ENCODE measurements around the gene UPK2. TPM values are rescaled to one million over a fixed set of nuclear protein-coding genes. Genes with fewer than 3 reads are reported as not detected.

UPK2 gene
- polyA plus RNA-seq, 1 of the 3 experiments (the other 2 are of a cell fraction): 0.15 TPM

DNA sequence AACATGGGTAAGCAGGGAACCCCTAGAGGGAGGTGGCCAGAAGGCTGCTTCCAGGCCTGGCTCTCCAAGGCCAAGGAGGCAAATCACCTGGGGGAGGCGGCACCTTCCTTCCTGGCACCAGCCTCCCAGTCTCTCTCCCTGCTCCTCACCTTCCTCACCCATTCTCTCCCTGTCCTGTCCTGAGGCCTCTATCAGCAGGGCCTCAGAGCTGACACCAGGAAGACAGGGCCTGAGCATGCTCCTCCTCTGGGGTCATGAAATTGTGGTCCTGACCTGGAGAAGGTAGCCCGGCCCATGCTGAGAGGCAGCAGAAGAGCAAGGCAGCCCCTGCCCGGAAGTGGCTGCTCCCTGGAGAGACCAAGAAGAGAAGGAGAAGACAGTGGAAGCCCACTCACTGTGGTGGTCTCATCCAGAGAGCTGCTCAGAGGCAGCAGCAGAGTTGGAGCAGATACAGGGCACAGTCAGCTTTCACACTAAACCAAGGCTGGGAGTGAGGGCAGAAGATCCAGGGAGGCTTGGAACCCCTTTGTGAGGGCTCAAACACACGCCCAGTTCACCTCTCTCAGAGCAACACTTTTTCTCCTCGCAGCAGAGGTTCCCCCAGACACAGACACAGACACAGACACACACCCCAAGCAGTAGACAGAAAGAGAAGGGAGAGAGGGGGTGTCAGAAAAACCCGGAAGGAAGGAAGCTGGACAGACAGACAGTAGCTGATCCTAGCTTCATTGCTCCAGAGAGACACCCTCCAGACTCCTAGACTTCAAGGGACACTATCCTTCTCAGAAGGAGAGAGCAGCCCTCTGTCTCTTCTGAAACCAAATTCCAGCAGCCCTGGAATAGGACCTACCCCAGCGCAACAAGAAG is 32.1 kb upstream of the UPK2 start:
- Histone ChIP-seq H3K9me3 (no peaks in the 10 kb centered on the region), H3K27me3 (ENCODE audit: insufficient read depth) (no peaks in the 10 kb centered on the region), H4K20me1 (ENCODE audit: insufficient read depth) (peaks cover 46% of the 10 kb centered on the region), H3K9ac (peak overlapping the region; percentile 94), H3K4me2 (peak overlapping the region; percentile 89), H3K36me3 (replicated peaks in 1 of 2; ENCODE audit: control insufficient read depth in 1 of 2, insufficient read depth in 2 of 2, low read length in 1 of 2) (no peaks in the 10 kb centered on the region), H2AFZ (ENCODE audit: low read depth) (no peak overlapping the region), H3K79me2 (ENCODE audit: insufficient read depth) (peaks cover 73% of the 10 kb centered on the region), H3K4me3 (ENCODE audit: low read depth in 2 of 2, low read length in 1 of 2) (peak overlapping the region; percentile 95), H3K4me1 (ENCODE audit: control insufficient read depth in 1 of 2, insufficient read depth in 2 of 2, low read depth in 1 of 2, low read length in 1 of 2) (peaks cover 38 to 66% of the 10 kb centered on the region in 2 experiments; a peak in 3 of 4 replicates), H3F3A (replicated peaks; ENCODE audit: insufficient read depth) (peaks cover 65% of the 10 kb centered on the region), H3K9me2 (no peaks in the 10 kb centered on the region), H3K27ac (ENCODE audit: low read depth in 2 of 2, low read length in 1 of 2) (peak overlapping the region; percentile 84 to 95)
- 23% methylated on average over 4 of the region's 7 CpGs for WGBS (ENCODE audit: low lambda C conversion rate)
- POLR2A ChIA-PET: interaction anchor here (1.1 to 5.0 kb wide), 2 partner anchors 15 to 133 kb away, joined by 3 to 37 read pairs; partner anchors contain the start of gene DDX6
- DNase-seq: no peak
- CTCF ChIA-PET: interaction anchor here (1.3 to 1.8 kb wide), 4 partner anchors 11 to 234 kb away, joined by 3 to 7 read pairs (median 5); partner anchors contain the start of gene DDX6
- TF ChIP-seq, protein P1, sequence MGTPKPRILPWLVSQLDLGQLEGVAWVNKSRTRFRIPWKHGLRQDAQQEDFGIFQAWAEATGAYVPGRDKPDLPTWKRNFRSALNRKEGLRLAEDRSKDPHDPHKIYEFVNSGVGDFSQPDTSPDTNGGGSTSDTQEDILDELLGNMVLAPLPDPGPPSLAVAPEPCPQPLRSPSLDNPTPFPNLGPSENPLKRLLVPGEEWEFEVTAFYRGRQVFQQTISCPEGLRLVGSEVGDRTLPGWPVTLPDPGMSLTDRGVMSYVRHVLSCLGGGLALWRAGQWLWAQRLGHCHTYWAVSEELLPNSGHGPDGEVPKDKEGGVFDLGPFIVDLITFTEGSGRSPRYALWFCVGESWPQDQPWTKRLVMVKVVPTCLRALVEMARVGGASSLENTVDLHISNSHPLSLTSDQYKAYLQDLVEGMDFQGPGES (IDR thresholded peaks at IDR 0.05; ENCODE audit: low read depth, low read length): no peak
- TF ChIP-seq YY1 (IDR thresholded peaks at IDR 0.05; ENCODE audit: low read depth): no peak
- no peak for TF ChIP-seq RCOR1 (IDR thresholded peaks at IDR 0.05; ENCODE audit: low read length)
- TF ChIP-seq, protein P2, sequence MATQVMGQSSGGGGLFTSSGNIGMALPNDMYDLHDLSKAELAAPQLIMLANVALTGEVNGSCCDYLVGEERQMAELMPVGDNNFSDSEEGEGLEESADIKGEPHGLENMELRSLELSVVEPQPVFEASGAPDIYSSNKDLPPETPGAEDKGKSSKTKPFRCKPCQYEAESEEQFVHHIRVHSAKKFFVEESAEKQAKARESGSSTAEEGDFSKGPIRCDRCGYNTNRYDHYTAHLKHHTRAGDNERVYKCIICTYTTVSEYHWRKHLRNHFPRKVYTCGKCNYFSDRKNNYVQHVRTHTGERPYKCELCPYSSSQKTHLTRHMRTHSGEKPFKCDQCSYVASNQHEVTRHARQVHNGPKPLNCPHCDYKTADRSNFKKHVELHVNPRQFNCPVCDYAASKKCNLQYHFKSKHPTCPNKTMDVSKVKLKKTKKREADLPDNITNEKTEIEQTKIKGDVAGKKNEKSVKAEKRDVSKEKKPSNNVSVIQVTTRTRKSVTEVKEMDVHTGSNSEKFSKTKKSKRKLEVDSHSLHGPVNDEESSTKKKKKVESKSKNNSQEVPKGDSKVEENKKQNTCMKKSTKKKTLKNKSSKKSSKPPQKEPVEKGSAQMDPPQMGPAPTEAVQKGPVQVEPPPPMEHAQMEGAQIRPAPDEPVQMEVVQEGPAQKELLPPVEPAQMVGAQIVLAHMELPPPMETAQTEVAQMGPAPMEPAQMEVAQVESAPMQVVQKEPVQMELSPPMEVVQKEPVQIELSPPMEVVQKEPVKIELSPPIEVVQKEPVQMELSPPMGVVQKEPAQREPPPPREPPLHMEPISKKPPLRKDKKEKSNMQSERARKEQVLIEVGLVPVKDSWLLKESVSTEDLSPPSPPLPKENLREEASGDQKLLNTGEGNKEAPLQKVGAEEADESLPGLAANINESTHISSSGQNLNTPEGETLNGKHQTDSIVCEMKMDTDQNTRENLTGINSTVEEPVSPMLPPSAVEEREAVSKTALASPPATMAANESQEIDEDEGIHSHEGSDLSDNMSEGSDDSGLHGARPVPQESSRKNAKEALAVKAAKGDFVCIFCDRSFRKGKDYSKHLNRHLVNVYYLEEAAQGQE (IDR thresholded peaks at IDR 0.05; ENCODE audit: low read depth, low read length): no peak
- TF ChIP-seq ELF1 (IDR thresholded peaks at IDR 0.05): no peak
- no peak for TF ChIP-seq MXI1 (IDR thresholded peaks at IDR 0.05; ENCODE audit: low read depth, low read length)
- TF ChIP-seq, protein P3, sequence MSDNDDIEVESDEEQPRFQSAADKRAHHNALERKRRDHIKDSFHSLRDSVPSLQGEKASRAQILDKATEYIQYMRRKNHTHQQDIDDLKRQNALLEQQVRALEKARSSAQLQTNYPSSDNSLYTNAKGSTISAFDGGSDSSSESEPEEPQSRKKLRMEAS (IDR thresholded peaks at IDR 0.05; ENCODE audit: low read depth): no peak
- TF ChIP-seq POLR2AphosphoS5 (IDR thresholded peaks at IDR 0.05; ENCODE audit: low read depth, low read length): no peak
- no peak for TF ChIP-seq EZH2phosphoT487 (IDR thresholded peaks at IDR 0.05; ENCODE audit: borderline replicate concordance, low read depth)
- no peak for TF ChIP-seq NFIC (IDR thresholded peaks at IDR 0.05; ENCODE audit: borderline replicate concordance)
- no peak for TF ChIP-seq GABPA (IDR thresholded peaks at IDR 0.05; ENCODE audit: low read depth)
- TF ChIP-seq RAD21 (IDR thresholded peaks at IDR 0.05; ENCODE audit: low read length): no peak
- no peak for TF ChIP-seq EP300 (IDR thresholded peaks at IDR 0.05; ENCODE audit: borderline replicate concordance in 1 of 2, low read depth in 1 of 2, low read length in 1 of 2)
- no peak for TF ChIP-seq RXRA (IDR thresholded peaks at IDR 0.05; ENCODE audit: borderline replicate concordance, low read depth)
- TF ChIP-seq, protein P4, sequence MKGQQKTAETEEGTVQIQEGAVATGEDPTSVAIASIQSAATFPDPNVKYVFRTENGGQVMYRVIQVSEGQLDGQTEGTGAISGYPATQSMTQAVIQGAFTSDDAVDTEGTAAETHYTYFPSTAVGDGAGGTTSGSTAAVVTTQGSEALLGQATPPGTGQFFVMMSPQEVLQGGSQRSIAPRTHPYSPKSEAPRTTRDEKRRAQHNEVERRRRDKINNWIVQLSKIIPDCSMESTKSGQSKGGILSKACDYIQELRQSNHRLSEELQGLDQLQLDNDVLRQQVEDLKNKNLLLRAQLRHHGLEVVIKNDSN (IDR thresholded peaks at IDR 0.05; ENCODE audit: borderline replicate concordance, low read depth): no peak
- no peak for TF ChIP-seq MEF2A (IDR thresholded peaks at IDR 0.05; ENCODE audit: borderline replicate concordance, low read depth)
- TF ChIP-seq, protein P5, sequence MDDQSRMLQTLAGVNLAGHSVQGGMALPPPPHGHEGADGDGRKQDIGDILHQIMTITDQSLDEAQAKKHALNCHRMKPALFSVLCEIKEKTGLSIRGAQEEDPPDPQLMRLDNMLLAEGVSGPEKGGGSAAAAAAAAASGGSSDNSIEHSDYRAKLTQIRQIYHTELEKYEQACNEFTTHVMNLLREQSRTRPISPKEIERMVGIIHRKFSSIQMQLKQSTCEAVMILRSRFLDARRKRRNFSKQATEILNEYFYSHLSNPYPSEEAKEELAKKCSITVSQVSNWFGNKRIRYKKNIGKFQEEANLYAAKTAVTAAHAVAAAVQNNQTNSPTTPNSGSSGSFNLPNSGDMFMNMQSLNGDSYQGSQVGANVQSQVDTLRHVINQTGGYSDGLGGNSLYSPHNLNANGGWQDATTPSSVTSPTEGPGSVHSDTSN (IDR thresholded peaks at IDR 0.05): no peak
- TF ChIP-seq, protein P6, sequence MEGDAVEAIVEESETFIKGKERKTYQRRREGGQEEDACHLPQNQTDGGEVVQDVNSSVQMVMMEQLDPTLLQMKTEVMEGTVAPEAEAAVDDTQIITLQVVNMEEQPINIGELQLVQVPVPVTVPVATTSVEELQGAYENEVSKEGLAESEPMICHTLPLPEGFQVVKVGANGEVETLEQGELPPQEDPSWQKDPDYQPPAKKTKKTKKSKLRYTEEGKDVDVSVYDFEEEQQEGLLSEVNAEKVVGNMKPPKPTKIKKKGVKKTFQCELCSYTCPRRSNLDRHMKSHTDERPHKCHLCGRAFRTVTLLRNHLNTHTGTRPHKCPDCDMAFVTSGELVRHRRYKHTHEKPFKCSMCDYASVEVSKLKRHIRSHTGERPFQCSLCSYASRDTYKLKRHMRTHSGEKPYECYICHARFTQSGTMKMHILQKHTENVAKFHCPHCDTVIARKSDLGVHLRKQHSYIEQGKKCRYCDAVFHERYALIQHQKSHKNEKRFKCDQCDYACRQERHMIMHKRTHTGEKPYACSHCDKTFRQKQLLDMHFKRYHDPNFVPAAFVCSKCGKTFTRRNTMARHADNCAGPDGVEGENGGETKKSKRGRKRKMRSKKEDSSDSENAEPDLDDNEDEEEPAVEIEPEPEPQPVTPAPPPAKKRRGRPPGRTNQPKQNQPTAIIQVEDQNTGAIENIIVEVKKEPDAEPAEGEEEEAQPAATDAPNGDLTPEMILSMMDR (IDR thresholded peaks at IDR 0.05): no peak
- no peak for TF ChIP-seq TEAD4 (IDR thresholded peaks at IDR 0.05; ENCODE audit: borderline replicate concordance, insufficient read depth)
- no peak for TF ChIP-seq JUND (IDR thresholded peaks at IDR 0.05)
